ENCODE data around the gene TAF11L5.
"Not testable (repeated sequence)": the region's sequence is repeated elsewhere in the genome, so short reads cannot be mapped to it uniquely, and the experiment has no call there.

Gene TAF11L5

DNA sequence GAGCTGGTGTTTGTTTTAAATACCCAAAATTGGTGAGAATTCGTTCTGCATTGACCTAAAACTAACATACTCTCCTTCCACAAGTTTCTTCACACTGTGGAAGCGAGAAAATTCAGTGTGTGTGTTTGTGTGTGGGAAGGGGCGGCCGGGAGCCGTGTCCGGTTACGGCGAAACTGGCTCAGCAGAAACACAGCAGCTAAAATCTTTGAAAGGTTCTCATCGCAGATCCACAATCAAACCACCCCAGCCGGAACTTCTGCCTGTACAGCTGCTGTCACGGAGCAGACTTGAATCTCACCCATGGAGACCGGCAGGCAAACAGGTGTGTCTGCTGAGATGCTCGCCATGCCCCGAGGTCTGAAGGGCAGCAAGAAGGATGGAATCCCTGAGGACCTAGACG, at the start of gene TAF11L5:
TAF11L5 (plus strand) TSS at position 301 of the 400 bp plus-strand sequence.
- DNase-seq: not testable (repeated sequence)

GRCh38 chr5:17477043-17477442, 48.0 kb upstream of the TAF11L5 start:
- no peak for DNase-seq

DNA sequence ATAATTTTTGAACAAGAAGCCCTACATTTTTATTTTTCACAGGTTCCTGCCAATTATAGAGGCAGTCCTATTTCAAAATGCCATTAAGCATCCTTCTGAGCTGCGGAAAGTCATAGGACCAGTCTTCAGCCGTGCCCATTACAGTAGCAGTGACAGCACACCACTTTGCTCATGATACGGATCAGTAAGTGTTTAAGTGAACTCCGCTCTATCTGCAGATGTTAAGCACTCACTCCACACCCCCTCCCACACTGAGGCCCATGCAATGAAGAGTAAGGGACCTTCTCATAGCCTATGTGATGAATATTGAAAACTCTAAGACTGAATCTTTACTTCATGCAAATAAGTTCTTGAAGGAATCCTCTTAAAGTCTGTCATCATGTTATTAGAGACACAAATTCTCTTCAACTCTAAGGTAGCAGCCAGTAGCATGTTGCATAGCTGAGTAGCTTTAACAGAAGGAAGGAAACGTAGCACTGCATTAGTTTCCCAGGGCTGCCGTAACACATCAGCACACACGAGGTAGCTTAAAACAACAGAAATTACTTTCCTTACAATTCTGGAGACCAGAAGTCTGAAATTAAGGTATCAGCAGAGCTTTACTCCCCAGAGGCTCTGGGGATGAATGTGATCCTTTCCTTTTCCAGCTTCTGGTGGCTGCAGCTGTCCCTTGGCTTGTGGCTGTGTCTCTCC, 47.3 kb upstream of the TAF11L5 start:
- no peak for DNase-seq

DNA sequence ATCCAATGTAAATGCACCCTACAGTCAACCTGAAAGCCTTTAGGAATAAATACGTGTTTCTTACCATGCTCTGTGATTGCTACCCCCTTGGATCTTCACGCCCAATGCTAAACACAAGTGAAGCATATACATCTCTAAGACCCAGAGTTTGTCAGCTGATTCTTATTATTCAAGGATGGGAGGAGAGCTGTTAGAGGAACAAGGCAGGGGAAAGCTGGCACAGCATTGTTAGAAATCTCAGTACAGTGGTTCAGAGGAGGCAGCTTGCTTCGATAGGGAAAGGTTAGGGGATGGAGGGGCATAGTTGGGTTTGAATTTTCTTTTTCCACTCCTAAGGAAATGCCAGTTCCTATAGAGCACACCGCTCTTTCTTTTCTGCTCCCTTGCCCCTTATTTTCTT, 43.7 kb upstream of the TAF11L5 start:
- DNase-seq: no peak

DNA sequence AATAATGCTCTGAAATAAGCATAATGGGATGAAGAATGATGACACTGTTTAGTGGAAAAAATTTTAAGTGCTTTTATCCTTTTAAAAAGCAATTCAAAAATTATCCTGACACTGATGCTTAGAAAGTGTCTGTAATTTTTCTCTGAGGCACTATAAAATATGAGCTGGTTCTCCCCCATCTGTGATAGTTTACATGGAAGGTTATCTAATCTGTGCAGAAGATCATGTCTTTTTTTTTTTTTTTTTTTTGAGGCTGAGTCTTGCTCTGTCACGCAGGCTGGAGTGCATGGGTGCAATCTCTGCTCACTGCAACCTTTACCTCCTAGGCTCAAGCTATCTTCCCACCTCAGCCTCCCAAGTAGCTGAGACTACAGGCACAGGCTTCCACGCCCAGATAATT, 42.2 kb upstream of the TAF11L5 start:
- no peak for DNase-seq

DNA sequence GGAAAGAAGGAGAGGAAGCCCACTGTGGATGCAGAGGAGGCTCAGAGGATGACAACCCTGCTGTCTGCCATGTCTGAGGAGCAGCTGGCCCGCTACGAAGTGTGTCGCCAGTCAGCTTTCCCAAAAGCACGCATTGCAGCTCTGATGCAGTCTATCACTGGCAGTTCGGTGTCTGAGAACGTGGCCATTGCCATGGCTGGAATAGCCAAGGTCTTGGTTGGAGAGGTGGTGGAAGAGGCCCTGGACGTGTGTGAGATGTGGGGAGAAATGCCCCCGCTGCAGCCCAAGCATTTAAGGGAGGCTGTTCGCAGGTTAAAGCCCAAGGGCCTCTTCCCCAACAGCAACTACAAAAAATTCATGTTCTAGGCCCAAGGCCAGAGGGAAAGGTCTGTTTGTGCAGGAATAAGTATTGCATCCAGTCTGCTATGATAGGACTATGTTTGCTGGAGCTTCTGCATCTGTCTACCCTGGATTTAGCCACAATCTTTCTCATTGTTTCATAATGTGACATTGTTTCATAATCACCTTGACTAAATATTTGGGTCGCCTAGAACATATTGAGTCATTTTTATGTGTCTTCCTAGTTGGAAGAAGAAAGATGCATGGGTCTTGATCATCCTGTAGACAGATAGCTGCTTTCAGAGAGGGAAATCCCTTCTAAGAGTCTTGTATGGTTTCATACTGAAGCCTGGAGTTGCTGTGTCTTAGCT, 38.4 kb upstream of the TAF11L5 start:
- not testable (repeated sequence) for DNase-seq

GRCh38 chr5:17487174-17487512, 37.9 kb upstream of the TAF11L5 start:
- DNase-seq: no peak

GRCh38 chr5:17491257-17491656, 33.8 kb upstream of the TAF11L5 start:
- DNase-seq: not testable (repeated sequence)

DNA sequence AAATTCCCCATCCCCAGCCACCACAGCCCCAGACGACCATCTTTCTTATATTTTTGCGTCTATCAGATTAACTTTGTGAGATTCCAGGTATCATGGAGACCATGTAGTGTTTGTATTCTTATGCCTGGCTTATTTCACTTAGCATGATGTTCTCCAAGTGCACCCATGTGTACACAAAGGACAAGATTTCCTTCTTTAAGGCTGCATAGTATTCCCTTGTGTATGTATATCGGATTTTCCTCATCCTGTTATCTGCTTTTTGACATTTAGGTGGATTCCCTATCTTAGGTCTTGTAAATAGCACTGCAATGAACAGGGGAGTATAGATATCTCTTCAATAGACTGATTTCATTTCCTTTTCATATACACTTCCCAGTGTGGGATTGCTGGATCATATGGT, 32.3 kb upstream of the TAF11L5 start:
- no peak for DNase-seq

DNA sequence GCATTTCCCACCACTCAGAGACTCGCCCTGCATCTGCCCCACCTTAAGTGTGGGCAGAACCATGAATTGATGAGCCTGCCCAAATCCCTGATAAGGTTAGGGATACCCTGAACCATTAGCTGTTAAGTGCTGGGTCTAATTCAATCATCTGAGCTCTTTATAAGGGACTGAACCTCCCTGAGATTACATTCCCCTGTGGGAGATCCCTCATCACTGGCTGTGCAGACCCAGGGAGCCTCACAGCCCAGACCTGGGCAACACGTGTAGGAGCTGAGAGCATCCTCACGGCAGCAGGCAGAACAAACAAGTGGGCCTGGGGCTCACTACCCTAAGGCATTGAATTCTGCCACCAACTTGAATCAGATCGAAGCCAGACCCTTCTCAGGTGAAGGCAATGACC, 27.6 kb upstream of the TAF11L5 start:
- no peak for DNase-seq

GRCh38 chr5:17497931-17498330, 27.1 kb upstream of the TAF11L5 start, which contains the start of gene TAF11L2:
TSS of gene TAF11L2 (plus strand) at chr5:17498231.
- DNase-seq: not testable (repeated sequence)

DNA sequence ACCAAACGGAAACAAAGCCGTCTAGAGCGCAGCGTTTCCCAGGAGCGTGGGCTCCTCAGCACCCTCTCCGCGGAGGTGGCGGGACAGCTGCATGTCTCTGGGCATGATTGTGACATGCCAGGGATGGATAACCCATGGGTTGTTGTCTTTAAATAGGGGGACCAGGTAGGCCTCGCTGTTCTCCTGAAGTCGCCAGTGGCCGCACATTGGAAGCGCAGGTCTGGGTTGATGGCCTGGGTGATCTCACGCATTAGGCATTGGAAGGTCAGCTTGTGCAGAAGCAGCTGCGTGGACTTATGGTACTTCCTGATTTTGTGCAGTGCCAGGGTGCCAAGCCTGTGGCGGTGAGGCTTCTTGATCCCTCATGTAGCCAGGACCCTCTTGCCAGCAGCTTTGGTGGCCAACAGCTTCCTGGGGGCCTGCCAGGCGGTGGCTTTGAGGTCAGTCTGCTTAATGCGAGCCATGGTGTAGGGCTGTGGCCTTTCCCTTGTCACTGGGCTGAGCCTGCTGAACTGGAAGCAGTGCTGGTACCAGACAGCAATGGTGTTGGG, 13.2 kb upstream of the TAF11L5 start:
- DNase-seq: no peak

GRCh38 chr5:17517526-17517925, 7.5 kb upstream of the TAF11L5 start:
- not testable (repeated sequence) for DNase-seq

- not testable (repeated sequence) for DNase-seq
Measured at GRCh38 chr5:17518067-17518466, 7.0 kb upstream of the TAF11L5 start, which contains the start of gene TAF11L3. TSS of gene TAF11L3 (plus strand) at chr5:17518367.

- not testable (repeated sequence) for DNase-seq
Measured at GRCh38 chr5:17519508-17519907, 5.5 kb upstream of the TAF11L5 start.

- not testable (repeated sequence) for DNase-seq
Measured at GRCh38 chr5:17521501-17521900, 3.5 kb upstream of the TAF11L5 start, which contains the start of gene TAF11L4. TSS of gene TAF11L4 (plus strand) at chr5:17521801.

GRCh38 chr5:17526504-17526903, 1.5 kb downstream of the TAF11L5 start:
- DNase-seq: peak; percentile 5

- not testable (repeated sequence) for DNase-seq
Measured at GRCh38 chr5:17528369-17528768, 3.3 kb downstream of the TAF11L5 start, which contains the start of gene TAF11L6. TSS of gene TAF11L6 (plus strand) at chr5:17528669.

All from activated CD4-positive, alpha-beta T cell treated with anti-CD3 and anti-CD28 coated beads, Interleukin-2, amount 50 U/mL, for 1 hour (primary cell).